H1 (cell line): ENCODE results near the gene GLRX5. TPM values are rescaled to one million over a fixed set of nuclear protein-coding genes. Genes with fewer than 3 reads are reported as not detected.

Experiments
- CTCF ChIA-PET: fragments of 300-600 bp; sonication (Branson Sonifier 250); formaldehyde crosslinking; loops from one replicate; lab custom pipeline; 2021; ENCODE audit not compliant: partially characterized antibody; lab: Charles Lee
- POLR2A ChIA-PET: fragments of 300-600 bp; sonication (Branson Sonifier 250); formaldehyde crosslinking; loops from one replicate; lab custom pipeline; 2021; ENCODE audit warnings: inconsistent platforms; ENCODE audit not compliant: partially characterized antibody; lab: Charles Lee
- DNase-seq, 2 experiments: peaks; one replicate each; pipeline versions ENCODE4 v3.0.0 to v3.0.0-alpha.2; 2010 to 2022; ENCODE audit warnings: low spot score in 2 of 2, low read depth in 1 of 2, mixed read lengths in 1 of 2
- FAIRE-seq: peaks from 2 replicates; lab custom pipeline; 2011; peaks lifted over from hg19 to GRCh38; lab: Jason Lieb, UNC
- H2AFZ ChIP-seq: 2 replicates; pipeline ENCODE4 v1.8.1; 2012; ENCODE audit warnings: low read length, inconsistent platforms
- H2AK5ac ChIP-seq: 2 replicates; pipeline ENCODE4 v1.6.1; 2013; ENCODE audit warnings: low read depth, low read length
- H2BK120ac ChIP-seq: replicated peaks from 2 replicates; pipeline ENCODE3; 2013; ENCODE audit warnings: low read depth, low read length, inconsistent platforms
- H2BK12ac ChIP-seq: 2 replicates; pipeline ENCODE4 v1.6.1; 2013; ENCODE audit warnings: low read depth, low read length
- H2BK15ac ChIP-seq: 2 replicates; pipeline ENCODE4 v1.6.1; 2013; ENCODE audit warnings: low read length
- H2BK20ac ChIP-seq: 2 replicates; pipeline ENCODE4 v1.6.1; 2013; ENCODE audit warnings: low read length
- H2BK5ac ChIP-seq: 2 replicates; pipeline ENCODE4 v1.6.1; 2013; ENCODE audit warnings: low read depth, low read length
- H3K14ac ChIP-seq: 2 replicates; pipeline ENCODE4 v1.6.1; 2013; ENCODE audit warnings: inconsistent platforms; ENCODE audit not compliant: insufficient read length
- H3K18ac ChIP-seq: 2 replicates; pipeline ENCODE4 v1.6.1; 2013; ENCODE audit warnings: low read length; ENCODE audit errors: extremely low read depth
- H3K23ac ChIP-seq: 2 replicates; pipeline ENCODE4 v1.6.1; 2013; ENCODE audit warnings: inconsistent platforms; ENCODE audit not compliant: insufficient read length
- H3K23me2 ChIP-seq: 2 replicates; pipeline ENCODE4 v1.6.1; 2013; ENCODE audit warnings: low read depth, low read length
- H3K27ac ChIP-seq: 2 replicates; pipeline ENCODE4 v1.6.1; 2011; ENCODE audit warnings: low read depth, low read length, inconsistent platforms
- H3K27me3 ChIP-seq, 4 experiments: replicated peaks in 1 of 4; 1 replicate in 1 of 4; 2 replicates in 3 of 4; pipeline versions ENCODE4 v1.6.1 to v1.8.1; 2011 to 2013; ENCODE audit warnings: low read length in 3 of 4, mild to moderate bottlenecking in 3 of 4, inconsistent platforms in 2 of 4, mixed read lengths in 2 of 4, moderate library complexity in 1 of 4; ENCODE audit not compliant: control insufficient read depth in 3 of 4, insufficient read depth in 3 of 4; ENCODE audit errors: extremely low read depth in 1 of 4
- H3K36me3 ChIP-seq, 4 experiments: 2 replicates each; pipeline versions ENCODE4 v1.6.1 to v1.8.1; 2011 to 2013; ENCODE audit warnings: mild to moderate bottlenecking in 4 of 4, low read length in 3 of 4, moderate library complexity in 2 of 4, control low read depth in 1 of 4, inconsistent platforms in 1 of 4; ENCODE audit not compliant: insufficient read depth in 4 of 4, control insufficient read depth in 2 of 4
- H3K4ac ChIP-seq: replicated peaks from 2 replicates; pipeline ENCODE3; 2013; ENCODE audit warnings: low read length, low read depth, mixed read lengths, inconsistent platforms; ENCODE audit not compliant: insufficient read length
- H3K4me1 ChIP-seq, 4 experiments: replicated peaks in 1 of 4; 1 replicate in 1 of 4; 2 replicates in 3 of 4; pipeline versions ENCODE4 v1.6.1 to v1.8.1; 2011 to 2013; ENCODE audit warnings: low read length in 3 of 4, inconsistent platforms in 2 of 4, mixed read lengths in 1 of 4; ENCODE audit not compliant: insufficient read depth in 4 of 4, control insufficient read depth in 3 of 4
- H3K4me2 ChIP-seq, 2 experiments: 2 replicates each; pipeline versions ENCODE4 v1.6.1 to v1.8.1; 2011 to 2013; ENCODE audit warnings: low read depth in 2 of 2, low read length in 2 of 2, control low read depth in 1 of 2, inconsistent platforms in 1 of 2, mild to moderate bottlenecking in 1 of 2; ENCODE audit not compliant: insufficient read depth in 1 of 2
- H3K4me3 ChIP-seq, 4 experiments: fragments of 200-600, 300-600 bp in 1 of 4; sonication (generic), shearing (Covaris generic), sonication (Bioruptor Twin) in 1 of 4; 2 replicates each; pipeline versions ENCODE4 v1.5.1 to v1.8.1; 2011 to 2016; ENCODE audit warnings: low read length in 4 of 4, low read depth in 3 of 4, control low read depth in 2 of 4, inconsistent platforms in 2 of 4, mild to moderate bottlenecking in 2 of 4, mixed read lengths in 1 of 4, moderate library complexity in 1 of 4; ENCODE audit not compliant: insufficient read depth in 2 of 4; ENCODE audit errors: extremely low read depth in 1 of 4
- H3K56ac ChIP-seq: replicated peaks from 2 replicates; pipeline ENCODE3; 2013; ENCODE audit warnings: low read depth, mild to moderate bottlenecking, mixed read lengths, low read length, inconsistent platforms; ENCODE audit not compliant: insufficient read length
- H3K79me1 ChIP-seq: 2 replicates; pipeline ENCODE4 v1.6.1; 2013; ENCODE audit warnings: low read depth, low read length, control low read depth
- H3K79me2 ChIP-seq, 2 experiments: 2 replicates each; pipeline versions ENCODE4 v1.6.1 to v1.8.1; 2012 to 2013; ENCODE audit warnings: low read length in 2 of 2, mild to moderate bottlenecking in 2 of 2, inconsistent platforms in 1 of 2; ENCODE audit not compliant: insufficient read depth in 2 of 2, control insufficient read depth in 1 of 2
- H3K9ac ChIP-seq, 4 experiments: replicated peaks in 1 of 4; 1 replicate in 1 of 4; 2 replicates in 3 of 4; pipeline versions ENCODE4 v1.6.1 to v1.8.1; 2011 to 2013; ENCODE audit warnings: low read depth in 3 of 4, low read length in 3 of 4, control low read depth in 2 of 4, mild to moderate bottlenecking in 2 of 4, moderate library complexity in 2 of 4, inconsistent platforms in 1 of 4; ENCODE audit errors: extremely low read depth in 1 of 4
- H3K9me3 ChIP-seq, 2 experiments: 2 replicates each; pipeline versions ENCODE4 v1.6.1 to v1.8.1; 2012 to 2013; ENCODE audit warnings: mild to moderate bottlenecking in 2 of 2, moderate library complexity in 2 of 2, control low read depth in 1 of 2, inconsistent platforms in 1 of 2, low read depth in 1 of 2, low read length in 1 of 2, mixed read lengths in 1 of 2; ENCODE audit not compliant: insufficient read depth in 2 of 2
- H4K20me1 ChIP-seq, 2 experiments: replicated peaks in 1 of 2; 2 replicates each; pipeline versions ENCODE3 to v1.8.1; 2011 to 2013; ENCODE audit warnings: inconsistent platforms in 2 of 2, low read length in 2 of 2, mild to moderate bottlenecking in 1 of 2; ENCODE audit not compliant: insufficient read depth in 2 of 2, control insufficient read depth in 1 of 2
- H4K5ac ChIP-seq: 2 replicates; pipeline ENCODE4 v1.6.1; 2013; ENCODE audit warnings: low read length, low read depth, mixed read lengths, inconsistent platforms; ENCODE audit not compliant: insufficient read length
- H4K8ac ChIP-seq: 2 replicates; pipeline ENCODE4 v1.8.0; 2013; ENCODE audit warnings: mild to moderate bottlenecking, moderate library complexity, low read length, inconsistent platforms; ENCODE audit not compliant: insufficient read depth; ENCODE audit errors: extremely low read depth
- H4K91ac ChIP-seq: replicated peaks from 2 replicates; pipeline ENCODE3; 2013; ENCODE audit warnings: low read length, mixed read lengths, inconsistent platforms; ENCODE audit not compliant: insufficient read length
- CBX8 ChIP-seq: fragments of 300-800, 300-1000 bp; sonication (generic); IDR thresholded peaks from 2 replicates; pipeline ENCODE4 v1.7.1; 2016; ENCODE audit warnings: low read depth, low read length, borderline replicate concordance
- CHD1 ChIP-seq: IDR thresholded peaks from 2 replicates; pipeline ENCODE4 v1.6.1; 2012; ENCODE audit warnings: low read depth, low read length, improper control_type of control experiment
- GABPA ChIP-seq: IDR thresholded peaks from 2 replicates; pipeline ENCODE4 v1.6.1; 2011; ENCODE audit warnings: mild to moderate bottlenecking, low read length, moderate library complexity, borderline replicate concordance; ENCODE audit not compliant: insufficient read depth
- GTF2F1 ChIP-seq: IDR thresholded peaks from 2 replicates; pipeline ENCODE4 v1.6.1; 2012; ENCODE audit warnings: low read depth, low read length, improper control_type of control experiment, borderline replicate concordance
- RFX5 ChIP-seq: IDR thresholded peaks from 2 replicates; pipeline ENCODE4 v1.6.1; 2011; ENCODE audit warnings: low read depth, low read length, improper control_type of control experiment, borderline replicate concordance
- SP1 ChIP-seq: IDR thresholded peaks from 2 replicates; pipeline ENCODE4 v1.6.1; 2011; ENCODE audit warnings: low read depth, low read length
- SRF ChIP-seq: IDR thresholded peaks from 2 replicates; pipeline ENCODE4 v1.6.1; 2011; ENCODE audit warnings: mild to moderate bottlenecking, low read depth, low read length, moderate library complexity
- YY1 ChIP-seq: IDR thresholded peaks from 2 replicates; pipeline ENCODE4 v1.6.1; 2011; ENCODE audit warnings: low read depth, mild to moderate bottlenecking, low read length
- WGBS, 2 experiments: shearing (Covaris generic) in 1 of 2; methylation state at CpG; one replicate each; pipeline versions ENCODE4 v1.1.6 to v1.1.7; 2013 to 2015; ENCODE audit warnings: low lambda C conversion rate in 2 of 2, mixed read lengths in 2 of 2, inconsistent platforms in 1 of 2, low coverage in 1 of 2, missing lambda C conversion rate in 1 of 2; ENCODE audit not compliant: insufficient replicate concordance in 2 of 2, insufficient coverage in 1 of 2, insufficient read length in 1 of 2; ENCODE audit errors: extremely low coverage in 1 of 2, missing lambda C conversion rate in 1 of 2; 5-methylcytosine and 5-hydroxymethylcytosine counted together
- polyA plus RNA-seq, 7 experiments: library from polyadenylated mRNA; depleted of rRNA in 3 of 7; stranded (reverse) in 5 of 7; unstranded in 2 of 7; fragments of >200 nt in 5 of 7; fragments of 200-250 nt in 2 of 7; gene quantifications; 1 replicate in 5 of 7; 2 replicates in 1 of 7; 4 replicates in 1 of 7; pipeline versions ENCODE4 v1.2.1 to v1.2.3, GENCODE V29; 2011 to 2013; ENCODE audit warnings: missing spikeins in 2 of 7, mixed read lengths in 2 of 7
- total RNA-seq: library from RNA; stranded (reverse); fragmentation: NEBNext Ultra II Directional; extraction: Animal tissue kit (Norgen Biotek cat#: 25700); gene quantifications from 2 replicates; pipeline ENCODE4 v1.2.1, GENCODE V29; 2021

The GLRX5 gene
- total and polyA plus RNA-seq, 2 of the 8 experiments (the other 6 are each of a cell fraction or from before 2014, with no cell fraction given): 70.1 to 88.8 TPM

DNA sequence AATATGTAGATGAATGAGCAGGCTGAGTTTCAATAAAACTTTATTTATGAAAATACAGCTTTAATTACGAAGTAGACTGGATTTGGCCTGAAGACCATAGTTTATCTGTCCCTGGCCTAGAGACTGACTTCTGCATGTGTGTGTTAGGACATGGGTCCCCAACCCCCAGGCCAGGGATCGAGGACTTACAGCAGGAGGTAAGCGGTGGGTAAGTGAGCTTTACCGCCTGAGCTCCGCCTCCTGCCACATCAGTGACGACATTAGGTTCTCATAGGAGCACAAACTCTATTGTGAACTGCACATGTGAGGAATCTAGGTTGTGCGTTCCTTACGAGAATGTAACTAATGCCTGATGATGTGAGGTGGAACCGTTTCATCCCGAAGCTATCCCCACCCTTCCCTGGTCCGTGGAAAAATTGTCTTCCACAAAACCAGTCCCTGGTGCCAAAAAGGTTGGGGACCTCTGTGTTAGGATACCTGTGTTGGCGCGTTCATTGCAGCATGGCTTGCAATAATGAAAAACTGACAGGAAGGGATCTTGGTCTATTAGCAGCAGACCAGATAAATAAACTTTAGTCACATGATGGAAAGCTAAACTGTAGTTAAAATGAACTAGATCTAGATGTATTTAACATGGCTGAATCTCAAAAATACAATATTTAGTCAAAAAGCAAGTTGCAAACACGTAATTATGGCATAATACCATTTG is 4.1 kb downstream of the GLRX5 start:
- Histone ChIP-seq H3K9me3 (no peaks in the 10 kb centered on the region), H3K27ac (no peak overlapping the region), H3K23me2 (peaks cover 10% of the 10 kb centered on the region; the same call in 1 of the 2 replicates)
- FAIRE-seq: no peak
- no peak for TF ChIP-seq CBX8
- TF ChIP-seq CHD1: no peak
- TF ChIP-seq RFX5: no peak
- TF ChIP-seq GTF2F1: no peak
- no peak for TF ChIP-seq SP1
- TF ChIP-seq YY1: no peak
- no peak for TF ChIP-seq GABPA
- TF ChIP-seq SRF: no peak
- TF ChIP-seq, all 59 proteins: peak for 0
- Histone ChIP-seq H3K18ac (no peak overlapping the region), H2BK20ac (no peak overlapping the region), H3K23ac (no peak overlapping the region), H2BK5ac (no peak overlapping the region), H3K27me3 (no peaks in the 10 kb centered on the region), H3K4me1 (peaks cover 0 to 13% (median 2%) of the 10 kb centered on the region in 4 experiments; a peak in 4 of 7 replicates), H4K20me1 (peaks cover 30 to 43% of the 10 kb centered on the region in 2 experiments), H2BK120ac (no peak overlapping the region), H2BK15ac (no peak overlapping the region), H3K4me2 (no peak overlapping the region), H3K4me3 (no peak overlapping the region), H3K56ac (no peak overlapping the region), H3K4ac (no peak overlapping the region), H4K8ac (no peak overlapping the region), H2AFZ (no peak overlapping the region), H3K36me3 (peaks cover 0 to 1% (median 0%) of the 10 kb centered on the region in 4 experiments; a peak in 1 of 8 replicates), H4K91ac (no peak overlapping the region), H2AK5ac (no peak overlapping the region), H3K9ac (no peak overlapping the region), H3K79me1 (peaks cover 19% of the 10 kb centered on the region), H3K79me2 (peaks cover 10 to 86% of the 10 kb centered on the region in 2 experiments), H3K14ac (no peak overlapping the region), H4K5ac (no peak overlapping the region), H2BK12ac (no peak overlapping the region)
- DNase-seq: no peak
- POLR2A ChIA-PET: interaction anchor here (0.9 kb wide), 1 partner anchor 13 kb away, joined by 3 read pairs; no protein-coding TSS in a partner anchor
- CTCF ChIA-PET: interaction anchor here (1.1 to 1.5 kb wide), 2 partner anchors 11 to 107 kb away, joined by 3 to 6 read pairs; no protein-coding TSS in a partner anchor
- WGBS, 2 experiments: 90% methylated on average over 14 of the region's 14 CpGs; no CpG with 5 or more reads in 1 of the 2 experiments
